Measurements from ENCODE around the gene ERFE. TPM values are rescaled to one million over a fixed set of nuclear protein-coding genes. Genes with fewer than 3 reads are reported as not detected.
A peak's percentile ranks its signal among the peaks of the same experiment; 100 is the strongest.

The ERFE gene
- total RNA-seq, 1 experiment from 2014 or later: 18.1 TPM

DNA sequence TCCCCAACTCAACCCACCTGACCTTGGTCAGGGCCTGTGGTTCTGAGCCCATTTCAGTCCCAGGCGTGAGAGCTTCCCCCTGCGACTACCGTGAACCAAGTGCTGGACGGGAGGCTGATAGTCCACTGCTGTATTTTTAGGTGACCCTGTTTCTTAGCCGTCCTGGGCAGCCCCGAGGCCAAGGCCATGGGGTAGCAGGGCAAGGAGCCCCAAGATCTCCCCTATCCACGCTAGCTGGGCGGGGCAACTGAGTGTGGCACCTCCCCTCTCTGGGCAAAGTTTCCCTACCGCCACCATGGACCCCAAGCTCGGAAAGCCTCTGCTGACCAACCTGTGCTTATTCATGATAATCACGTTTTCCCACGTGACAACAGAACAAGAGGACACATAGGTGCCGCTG is 20.9 kb upstream of the ERFE start:
- no peaks in the 10 kb centered on the region for H3K27me3 Mint-ChIP-seq (ENCODE audit: insufficient read depth, unreplicated experiment)
- H3K36me3 Mint-ChIP-seq (ENCODE audit: insufficient read depth, unreplicated experiment): no peaks in the 10 kb centered on the region
- TF ChIP-seq, protein P1, sequence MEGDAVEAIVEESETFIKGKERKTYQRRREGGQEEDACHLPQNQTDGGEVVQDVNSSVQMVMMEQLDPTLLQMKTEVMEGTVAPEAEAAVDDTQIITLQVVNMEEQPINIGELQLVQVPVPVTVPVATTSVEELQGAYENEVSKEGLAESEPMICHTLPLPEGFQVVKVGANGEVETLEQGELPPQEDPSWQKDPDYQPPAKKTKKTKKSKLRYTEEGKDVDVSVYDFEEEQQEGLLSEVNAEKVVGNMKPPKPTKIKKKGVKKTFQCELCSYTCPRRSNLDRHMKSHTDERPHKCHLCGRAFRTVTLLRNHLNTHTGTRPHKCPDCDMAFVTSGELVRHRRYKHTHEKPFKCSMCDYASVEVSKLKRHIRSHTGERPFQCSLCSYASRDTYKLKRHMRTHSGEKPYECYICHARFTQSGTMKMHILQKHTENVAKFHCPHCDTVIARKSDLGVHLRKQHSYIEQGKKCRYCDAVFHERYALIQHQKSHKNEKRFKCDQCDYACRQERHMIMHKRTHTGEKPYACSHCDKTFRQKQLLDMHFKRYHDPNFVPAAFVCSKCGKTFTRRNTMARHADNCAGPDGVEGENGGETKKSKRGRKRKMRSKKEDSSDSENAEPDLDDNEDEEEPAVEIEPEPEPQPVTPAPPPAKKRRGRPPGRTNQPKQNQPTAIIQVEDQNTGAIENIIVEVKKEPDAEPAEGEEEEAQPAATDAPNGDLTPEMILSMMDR (IDR thresholded peaks at IDR 0.05; ENCODE audit: unreplicated experiment): no peak
- H3K4me1 Mint-ChIP-seq (ENCODE audit: insufficient read depth, unreplicated experiment): peaks cover 19% of the 10 kb centered on the region
- ChIA-PET POLR2A (interaction anchor here (0.6 to 2.1 kb wide), 2 partner anchors 45 to 77 kb away, joined by 4 to 5 read pairs; partner anchors contain the start of gene SCLY), CTCF (interaction anchor here (0.6 to 0.7 kb wide), 2 partner anchors 16 to 181 kb away, joined by 3 read pairs; no protein-coding TSS in a partner anchor)
- H3K4me3 Mint-ChIP-seq (ENCODE audit: unreplicated experiment): no peak overlapping the region
- DNase-seq (ENCODE audit: unreplicated experiment): no peak
- intact Hi-C loops (cut with micrococcal nuclease): loop anchor here (5.0 kb wide), 1 partner anchor 76 kb away; the partner anchor contains the start of gene SCLY
- no peak overlapping the region for H3K27ac Mint-ChIP-seq (ENCODE audit: low read depth, unreplicated experiment)
- BruUV-seq (replicated peaks): no TSS peak
- H3K9me3 Mint-ChIP-seq (ENCODE audit: unreplicated experiment): no peaks in the 10 kb centered on the region

DNA sequence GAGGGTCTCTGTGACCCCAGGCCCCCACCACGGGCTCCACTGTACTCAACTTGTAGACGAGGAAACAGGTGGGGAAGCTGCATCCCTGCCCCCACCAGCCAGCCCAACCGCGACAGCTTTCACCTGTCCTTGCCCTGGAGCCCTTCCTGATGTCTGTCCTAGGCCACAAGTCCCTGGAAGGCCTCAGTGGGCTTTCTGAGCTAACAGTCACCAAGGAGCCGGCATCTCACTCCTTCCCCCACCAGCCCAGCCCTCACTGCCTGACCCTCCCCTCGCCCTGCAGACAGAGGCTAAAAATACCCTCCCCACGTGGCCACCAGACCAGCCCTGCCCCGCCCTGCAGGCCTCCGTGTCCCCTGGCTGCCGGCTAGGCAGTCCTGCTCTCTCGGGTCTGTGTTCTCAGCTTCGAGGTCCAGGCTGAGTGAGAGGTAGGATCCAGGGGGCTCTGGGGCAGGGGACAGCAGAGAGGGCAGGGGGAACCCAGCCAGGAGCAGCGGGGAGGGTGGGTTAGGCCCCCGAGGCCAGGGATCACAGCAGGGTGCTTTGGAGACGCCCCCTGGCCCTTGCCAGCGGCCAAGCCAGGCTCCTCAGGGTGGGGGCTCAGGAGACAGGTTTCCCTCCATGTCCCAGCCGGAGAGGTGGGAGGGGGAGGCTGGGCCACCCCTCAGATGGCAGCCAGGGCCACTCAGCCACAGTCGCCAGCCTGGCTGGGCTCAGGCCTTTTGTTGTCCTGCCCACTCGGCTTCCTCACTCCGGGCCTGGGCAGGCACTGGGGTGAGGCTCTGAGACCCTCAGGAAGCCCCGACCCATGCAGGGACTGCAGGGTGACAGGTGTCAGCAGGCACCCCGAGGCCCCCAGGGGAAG is 20.2 kb upstream of the ERFE start, which contains the start of gene KLHL30:
KLHL30 (plus strand) TSS at position 338 of the 865 bp plus-strand sequence. CDS start 2,087 bp downstream, outside the sequence.
- Mint-ChIP-seq H3K9me3 (ENCODE audit: unreplicated experiment) (no peaks in the 10 kb centered on the region), H3K27ac (ENCODE audit: low read depth, unreplicated experiment) (no peak within 1 kb of the TSS), H3K4me3 (ENCODE audit: unreplicated experiment) (no peak within 1 kb of the TSS), H3K4me1 (ENCODE audit: insufficient read depth, unreplicated experiment) (peaks cover 20% of the 10 kb centered on the region), H3K36me3 (ENCODE audit: insufficient read depth, unreplicated experiment) (no peaks in the 10 kb centered on the region), H3K27me3 (ENCODE audit: insufficient read depth, unreplicated experiment) (no peaks in the 10 kb centered on the region)
- BruUV-seq (replicated peaks): no TSS peak
- POLR2A ChIA-PET: interaction anchor here (0.6 to 2.1 kb wide), 2 partner anchors 46 to 78 kb away, joined by 4 to 5 read pairs; partner anchors contain the start of gene SCLY
- TF ChIP-seq, protein P1 (IDR thresholded peaks at IDR 0.05; ENCODE audit: unreplicated experiment): no peak
- CTCF ChIA-PET: interaction anchor here (0.5 kb wide), 1 partner anchor 314 kb away, joined by 3 read pairs; no protein-coding TSS in a partner anchor
- DNase-seq (ENCODE audit: unreplicated experiment): no peak
- intact Hi-C loops (cut with micrococcal nuclease): loop anchor here (5.0 kb wide), 1 partner anchor 76 kb away; the partner anchor contains the start of gene SCLY

DNA sequence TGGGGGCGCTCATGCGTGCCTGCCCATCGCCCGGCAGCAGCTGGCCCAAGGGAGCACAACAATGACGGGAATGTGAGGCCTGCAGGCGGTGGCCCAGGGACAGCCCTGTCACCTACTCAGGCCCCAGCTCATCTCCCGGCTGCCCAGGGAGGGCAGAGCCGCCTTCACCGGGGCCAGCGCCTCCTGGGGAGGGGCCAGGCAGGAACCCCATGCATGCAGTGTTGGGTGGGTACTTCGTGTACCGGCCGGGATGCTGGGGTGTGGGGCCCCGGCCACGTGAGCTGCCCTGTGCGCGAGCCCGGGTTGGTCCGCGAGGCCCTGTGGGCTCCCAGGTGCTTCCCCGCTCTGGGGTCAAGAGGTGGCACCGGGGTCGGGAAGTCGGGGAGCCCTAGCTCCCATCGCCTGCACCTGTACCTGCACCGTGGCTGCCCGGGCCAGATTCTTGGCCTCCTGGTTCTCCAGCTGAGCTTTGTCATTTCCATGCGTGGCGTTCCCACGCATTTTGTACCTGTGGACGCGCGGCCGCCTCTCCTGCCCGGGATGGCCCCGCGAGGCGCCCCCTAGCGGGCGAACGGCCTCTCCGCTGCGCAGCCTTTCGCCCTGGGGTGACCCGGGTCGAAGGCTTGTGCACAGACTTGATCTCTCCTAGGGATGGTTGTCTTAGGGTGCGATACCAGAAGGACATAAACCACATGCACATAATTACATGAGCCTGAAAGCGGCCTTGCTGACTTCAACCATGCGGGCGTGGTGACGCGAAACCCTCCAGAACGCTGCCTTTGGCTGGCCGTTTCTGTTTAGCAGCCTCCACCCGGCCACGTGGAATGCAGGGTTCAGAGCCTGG is 19.4 kb upstream of the ERFE start:
- Mint-ChIP-seq H3K4me1 (ENCODE audit: insufficient read depth, unreplicated experiment) (peaks cover 26% of the 10 kb centered on the region), H3K9me3 (ENCODE audit: unreplicated experiment) (no peaks in the 10 kb centered on the region), H3K27ac (ENCODE audit: low read depth, unreplicated experiment) (no peak overlapping the region), H3K36me3 (ENCODE audit: insufficient read depth, unreplicated experiment) (no peaks in the 10 kb centered on the region), H3K27me3 (ENCODE audit: insufficient read depth, unreplicated experiment) (no peaks in the 10 kb centered on the region), H3K4me3 (ENCODE audit: unreplicated experiment) (no peak overlapping the region)
- BruUV-seq (replicated peaks): no TSS peak
- DNase-seq (ENCODE audit: unreplicated experiment): no peak
- intact Hi-C loops (cut with micrococcal nuclease): loop anchor here (5.0 kb wide), 1 partner anchor 77 kb away; the partner anchor contains the start of gene SCLY
- ChIA-PET CTCF (no interaction called here), POLR2A (no interaction called here)
- TF ChIP-seq, protein P1 (IDR thresholded peaks at IDR 0.05; ENCODE audit: unreplicated experiment): peak; percentile 43
